ENCODE data around the gene CHPF.

CHPF gene

DNA sequence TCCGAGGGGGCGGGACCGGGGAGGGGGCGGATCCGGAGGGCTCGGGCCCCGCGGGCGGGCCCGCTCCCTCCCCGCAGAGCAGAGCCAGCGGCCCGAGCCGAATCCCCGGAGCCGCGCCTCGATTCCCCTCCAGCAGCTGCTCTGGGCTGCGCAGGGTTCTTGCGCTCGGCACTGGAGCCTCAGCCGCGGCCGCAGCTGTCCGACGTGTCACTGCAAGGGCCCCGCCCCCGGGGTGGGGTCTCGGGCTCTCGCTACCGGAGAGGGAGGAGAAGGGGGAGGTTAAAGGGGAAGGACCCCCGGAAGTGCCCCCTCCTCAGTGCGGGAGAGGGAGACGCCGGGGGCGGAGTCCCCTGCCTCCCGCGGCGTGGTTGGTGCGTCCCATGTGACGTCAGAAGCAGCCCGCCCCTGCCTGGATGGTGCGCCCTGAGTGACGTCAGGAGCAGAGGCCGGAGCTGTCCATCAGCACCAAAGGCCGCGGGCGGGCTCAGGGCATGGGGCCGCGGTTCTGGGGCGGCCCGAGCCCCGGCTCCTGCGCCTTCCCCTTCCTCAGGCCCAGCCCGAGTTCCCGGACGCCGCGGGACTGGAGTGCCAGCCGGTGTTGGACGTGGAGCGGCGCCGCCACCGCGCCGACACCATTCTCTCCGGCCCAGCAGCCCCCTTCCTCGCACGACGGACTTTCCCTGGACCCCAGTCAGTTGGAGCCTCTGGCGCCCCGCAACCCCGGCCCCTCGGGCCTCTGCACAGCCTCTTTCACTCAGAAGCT, at the start of gene CHPF, which contains the start of gene TMEM198:
TSS of gene CHPF (minus strand) at position 214 of the 763 bp plus-strand sequence. CDS start 271 bp downstream, outside the sequence.
TSS of gene TMEM198 (plus strand) at position 433 of the 763 bp plus-strand sequence. CDS start 700 bp downstream, outside the sequence.
- peak within 1 kb of the TSS; percentile 94 for H3K27ac ChIP-seq
- peak; percentile 99 for DNase-seq (ENCODE audit: low spot score)
- ChIA-PET CTCF (interaction anchor here (0.7 to 5.5 kb wide), 3 partner anchors 11 to 131 kb away, joined by 3 to 25 read pairs (median 6); no protein-coding TSS in a partner anchor), POLR2A (ENCODE audit: low non-redundant PET) (interaction anchor here (0.6 to 1.3 kb wide), 2 partner anchors 27 to 1628 kb away, joined by 3 read pairs; partner anchors contain the start of gene OBSL1)
- no peak for TF ChIP-seq CTCF (conservative IDR thresholded peaks at IDR 0.05; ENCODE audit: low read depth)

- POLR2A ChIA-PET (ENCODE audit: low non-redundant PET), result no interaction called here
Observed at GRCh38 chr2:219593154-219593553, 49.5 kb upstream of the CHPF start.

DNA sequence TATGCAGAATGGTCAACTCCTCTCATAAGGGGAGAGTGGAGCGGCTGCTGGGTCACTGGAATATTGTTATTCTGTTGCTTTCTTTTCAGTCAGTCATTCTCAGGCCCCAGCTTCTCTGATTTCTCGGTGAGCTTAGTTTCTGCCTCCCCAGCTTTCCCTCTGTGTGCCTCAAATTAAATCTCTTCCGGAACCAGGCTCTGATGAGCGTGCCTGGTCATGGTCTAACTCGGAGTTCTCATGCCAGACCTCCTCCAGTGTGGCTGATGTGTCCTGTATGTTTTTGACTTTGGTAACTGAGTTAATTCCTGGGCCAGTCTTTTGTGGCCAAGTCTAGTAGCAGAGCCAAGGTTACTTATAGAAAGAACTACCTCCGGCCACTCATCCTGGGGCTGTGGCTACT, 49.1 kb upstream of the CHPF start:
- H3K27ac ChIP-seq, result no peak overlapping the region
- POLR2A ChIA-PET (ENCODE audit: low non-redundant PET), result no interaction called here
- no peak for DNase-seq (ENCODE audit: low spot score)
- TF ChIP-seq CTCF (conservative IDR thresholded peaks at IDR 0.05; ENCODE audit: low read depth), result no peak
- CTCF ChIA-PET, result no interaction called here

More at GRCh38 chr2:219593154-219593553, 49.5 kb upstream of the CHPF start:
- no peak overlapping the region for H3K27ac ChIP-seq
- no peak for TF ChIP-seq CTCF (conservative IDR thresholded peaks at IDR 0.05; ENCODE audit: low read depth)
- no peak for DNase-seq (ENCODE audit: low spot score)
- CTCF ChIA-PET, result no interaction called here

DNA sequence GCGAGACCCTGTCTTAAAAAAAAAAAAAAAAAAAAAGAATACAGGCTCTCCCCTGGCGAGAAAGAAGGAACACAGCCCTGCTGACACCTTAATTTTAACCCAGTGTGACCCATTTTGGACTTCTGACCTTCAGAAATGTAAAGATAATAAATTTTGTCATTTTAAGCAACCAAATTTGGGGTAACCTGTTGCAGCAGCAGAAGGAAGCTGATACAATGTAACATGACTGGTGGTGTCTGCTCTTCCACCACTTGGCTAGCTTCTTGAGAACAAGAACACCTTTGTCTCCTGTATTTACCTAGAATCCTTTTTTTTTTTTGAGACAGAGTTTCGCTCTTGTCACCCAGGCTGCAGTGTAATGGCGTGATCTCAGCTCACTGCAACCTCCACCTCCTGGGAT, 47.5 kb upstream of the CHPF start:
- no peak overlapping the region for H3K27ac ChIP-seq
- no peak for DNase-seq (ENCODE audit: low spot score)
- POLR2A ChIA-PET (ENCODE audit: low non-redundant PET), result no interaction called here
- CTCF ChIA-PET, result no interaction called here
- no peak for TF ChIP-seq CTCF (conservative IDR thresholded peaks at IDR 0.05; ENCODE audit: low read depth)

DNA sequence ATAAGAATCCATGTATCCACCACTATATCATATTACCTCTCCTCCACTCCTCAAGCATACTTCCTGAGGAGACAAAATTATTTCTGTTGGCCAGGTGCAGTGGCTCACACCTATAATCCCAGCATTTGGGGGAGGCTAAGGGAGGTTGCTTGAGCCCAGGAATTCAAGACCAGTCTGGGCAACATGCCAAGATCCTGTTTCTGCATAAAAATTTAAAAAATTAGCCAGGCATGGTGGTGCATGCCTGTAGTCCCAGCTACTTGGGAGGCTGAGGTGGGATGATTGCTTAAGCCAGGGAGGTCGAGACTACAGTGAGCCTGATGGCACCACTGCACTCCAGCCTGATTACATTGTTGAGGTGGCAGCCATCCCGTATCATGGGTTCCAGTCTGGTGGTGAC, 37.7 kb upstream of the CHPF start:
- ChIA-PET POLR2A (ENCODE audit: low non-redundant PET) (no interaction called here), CTCF (interaction anchor here (0.8 kb wide), 1 partner anchor 40 kb away, joined by 3 read pairs; no protein-coding TSS in a partner anchor)
- H3K27ac ChIP-seq, result no peak overlapping the region
- no peak for DNase-seq (ENCODE audit: low spot score)
- TF ChIP-seq CTCF (conservative IDR thresholded peaks at IDR 0.05; ENCODE audit: low read depth), result no peak

- DNase-seq (ENCODE audit: low spot score), result no peak
Observed at GRCh38 chr2:219578811-219579613, 35.4 kb upstream of the CHPF start.

More at GRCh38 chr2:219578811-219579613, 35.4 kb upstream of the CHPF start:
- TF ChIP-seq CTCF (conservative IDR thresholded peaks at IDR 0.05; ENCODE audit: low read depth), result no peak
- no peak overlapping the region for H3K27ac ChIP-seq
- POLR2A ChIA-PET (ENCODE audit: low non-redundant PET), result no interaction called here
- CTCF ChIA-PET, result no interaction called here

All from RWPE1 (cell line).